GM21786 (cell line): ENCODE measurements around the gene DHTKD1.
"Not testable (repeated sequence)": the region's sequence is repeated elsewhere in the genome, so short reads cannot be mapped to it uniquely, and the experiment has no call there.

ENCODE experiments used
- ATAC-seq: cut with Tn5 transposase; IDR thresholded peaks from one replicate; pipeline ENCODE4 v1.9.1; 2021; ENCODE audit not compliant: unreplicated experiment

The DHTKD1 gene

GRCh38 chr10:12062754-12063482, 5.8 kb upstream of the DHTKD1 start:
- ATAC-seq, result no peak

GRCh38 chr10:12063483-12063818, 5.3 kb upstream of the DHTKD1 start:
- no peak for ATAC-seq

GRCh38 chr10:12067336-12067735, 1.4 kb upstream of the DHTKD1 start:
- ATAC-seq, result no peak

GRCh38 chr10:12071441-12071840, 2.7 kb downstream of the DHTKD1 start:
- ATAC-seq, result not testable (repeated sequence)

GRCh38 chr10:12073526-12073925, 4.8 kb downstream of the DHTKD1 start:
- no peak for ATAC-seq

GRCh38 chr10:12077580-12078180, 8.9 kb downstream of the DHTKD1 start:
- ATAC-seq, result no peak

- no peak for ATAC-seq
Measured at GRCh38 chr10:12081470-12081869, 12.7 kb downstream of the DHTKD1 start.

GRCh38 chr10:12081879-12082557, 13.3 kb downstream of the DHTKD1 start:
- no peak for ATAC-seq

- no peak for ATAC-seq
Measured at GRCh38 chr10:12088919-12089318, 20.2 kb downstream of the DHTKD1 start.

GRCh38 chr10:12091421-12091820, 22.7 kb downstream of the DHTKD1 start:
- no peak for ATAC-seq

- not testable (repeated sequence) for ATAC-seq
Measured at GRCh38 chr10:12097361-12097760, 28.6 kb downstream of the DHTKD1 start.

GRCh38 chr10:12097791-12098190, 29.0 kb downstream of the DHTKD1 start:
- no peak for ATAC-seq

- no peak for ATAC-seq
Measured at GRCh38 chr10:12098966-12099365, 30.2 kb downstream of the DHTKD1 start.

GRCh38 chr10:12103802-12104201, 35.0 kb downstream of the DHTKD1 start:
- no peak for ATAC-seq

- no peak for ATAC-seq
Measured at GRCh38 chr10:12107781-12108180, 39.0 kb downstream of the DHTKD1 start.

- ATAC-seq, result no peak
Measured at GRCh38 chr10:12109286-12109685, 40.5 kb downstream of the DHTKD1 start.

GRCh38 chr10:12111528-12111927, 42.8 kb downstream of the DHTKD1 start:
- no peak for ATAC-seq

- ATAC-seq, result no peak
Measured at GRCh38 chr10:12113627-12114026, 44.9 kb downstream of the DHTKD1 start.

GRCh38 chr10:12121673-12122072, 52.9 kb downstream of the DHTKD1 start:
- no peak for ATAC-seq

GRCh38 chr10:12129222-12130111, 60.7 kb downstream of the DHTKD1 start, which contains the start of gene SEC61A2:
Gene SEC61A2, plus strand, starts transcription at chr10:12129677. Its CDS starts 111 bp downstream, at chr10:12129788.
- ATAC-seq, result peak; percentile 89

GRCh38 chr10:12130237-12130872, 61.6 kb downstream of the DHTKD1 start:
- ATAC-seq, result peak; percentile 38
